GM10248 (cell line): Measurements from ENCODE around the gene FAAP24.
"Not testable (repeated sequence)": the region's sequence is repeated elsewhere in the genome, so short reads cannot be mapped to it uniquely, and the experiment has no call there.

Source experiments
- CTCF ChIA-PET: fragments of 300-600 bp; sonication (Branson Sonifier 250); formaldehyde crosslinking; extraction: SDS; loops from one replicate; lab custom pipeline; 2021; ENCODE audit warnings: antibody characterized with exemption; lab: Yijun Ruan, JAX
- POLR2A ChIA-PET: fragments of 350-650 bp; sonication (Branson Sonifier 250); formaldehyde crosslinking; extraction: SDS; loops from one replicate; lab custom pipeline; 2020; ENCODE audit warnings: antibody characterized with exemption; lab: Yijun Ruan, JAX
- DNase-seq: peaks from one replicate; pipeline ENCODE4 v3.0.0; 2012; ENCODE audit errors: extremely low spot score
- TF ChIP-seq, protein P1 (sequence below): IDR thresholded peaks from 2 replicates; pipeline ENCODE4 v1.5.1; 2012; ENCODE audit warnings: mild to moderate bottlenecking, low read depth; ENCODE audit errors: extremely low read depth, missing control alignments, control extremely low read depth

The FAAP24 gene

GRCh38 chr19:32936065-32936464, 36.0 kb upstream of the FAAP24 start:
- DNase-seq, result no peak
- TF ChIP-seq, protein P1, sequence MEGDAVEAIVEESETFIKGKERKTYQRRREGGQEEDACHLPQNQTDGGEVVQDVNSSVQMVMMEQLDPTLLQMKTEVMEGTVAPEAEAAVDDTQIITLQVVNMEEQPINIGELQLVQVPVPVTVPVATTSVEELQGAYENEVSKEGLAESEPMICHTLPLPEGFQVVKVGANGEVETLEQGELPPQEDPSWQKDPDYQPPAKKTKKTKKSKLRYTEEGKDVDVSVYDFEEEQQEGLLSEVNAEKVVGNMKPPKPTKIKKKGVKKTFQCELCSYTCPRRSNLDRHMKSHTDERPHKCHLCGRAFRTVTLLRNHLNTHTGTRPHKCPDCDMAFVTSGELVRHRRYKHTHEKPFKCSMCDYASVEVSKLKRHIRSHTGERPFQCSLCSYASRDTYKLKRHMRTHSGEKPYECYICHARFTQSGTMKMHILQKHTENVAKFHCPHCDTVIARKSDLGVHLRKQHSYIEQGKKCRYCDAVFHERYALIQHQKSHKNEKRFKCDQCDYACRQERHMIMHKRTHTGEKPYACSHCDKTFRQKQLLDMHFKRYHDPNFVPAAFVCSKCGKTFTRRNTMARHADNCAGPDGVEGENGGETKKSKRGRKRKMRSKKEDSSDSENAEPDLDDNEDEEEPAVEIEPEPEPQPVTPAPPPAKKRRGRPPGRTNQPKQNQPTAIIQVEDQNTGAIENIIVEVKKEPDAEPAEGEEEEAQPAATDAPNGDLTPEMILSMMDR, result no peak
- POLR2A ChIA-PET, result no interaction called here
- CTCF ChIA-PET, result no interaction called here

GRCh38 chr19:32941273-32941672, 30.8 kb upstream of the FAAP24 start:
- DNase-seq, CTCF ChIA-PET, POLR2A ChIA-PET: not testable (repeated sequence)

- DNase-seq, result no peak
- TF ChIP-seq, protein P1, result no peak
- POLR2A ChIA-PET, result interaction anchor here (0.7 kb wide), 1 partner anchor 9 kb away, joined by 6 read pairs; no protein-coding TSS in a partner anchor
- CTCF ChIA-PET, result interaction anchor here (0.8 to 1.2 kb wide), 2 partner anchors 14 to 15 kb away, joined by 3 read pairs; no protein-coding TSS in a partner anchor
Measured at GRCh38 chr19:32945260-32945659, 26.8 kb upstream of the FAAP24 start.

DNA sequence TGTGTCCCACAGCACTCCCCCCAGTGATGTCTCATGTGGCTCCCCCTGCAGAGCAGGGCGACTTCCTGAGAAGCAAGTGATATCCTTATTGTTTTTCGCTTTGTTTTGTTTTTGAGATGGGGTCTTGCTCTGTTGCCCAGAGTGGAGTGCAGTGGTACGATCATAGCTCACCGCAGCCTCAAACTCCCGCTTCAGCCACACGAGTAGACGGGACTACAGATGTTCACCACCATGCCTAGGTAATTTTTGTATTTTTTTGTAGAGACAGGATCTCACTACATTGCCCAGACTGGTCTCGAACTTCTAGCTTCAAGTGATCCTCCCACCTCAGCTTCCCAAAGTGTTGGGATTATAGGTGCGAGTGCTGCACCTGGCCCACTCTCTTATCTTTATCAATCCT, 5.3 kb upstream of the FAAP24 start:
- DNase-seq, result no peak
- TF ChIP-seq, protein P1, result no peak
- POLR2A ChIA-PET, result interaction anchor here (0.6 kb wide), 1 partner anchor 66 kb away, joined by 3 read pairs; no protein-coding TSS in a partner anchor
- CTCF ChIA-PET, result interaction anchor here (1.2 to 2.4 kb wide), 2 partner anchors 9 to 14 kb away, joined by 3 to 6 read pairs; no protein-coding TSS in a partner anchor

- ChIA-PET CTCF (no interaction called here), POLR2A (no interaction called here)
- TF ChIP-seq, protein P1, result no peak
- DNase-seq, result no peak
Measured at GRCh38 chr19:32969549-32969948, 2.5 kb upstream of the FAAP24 start.

DNA sequence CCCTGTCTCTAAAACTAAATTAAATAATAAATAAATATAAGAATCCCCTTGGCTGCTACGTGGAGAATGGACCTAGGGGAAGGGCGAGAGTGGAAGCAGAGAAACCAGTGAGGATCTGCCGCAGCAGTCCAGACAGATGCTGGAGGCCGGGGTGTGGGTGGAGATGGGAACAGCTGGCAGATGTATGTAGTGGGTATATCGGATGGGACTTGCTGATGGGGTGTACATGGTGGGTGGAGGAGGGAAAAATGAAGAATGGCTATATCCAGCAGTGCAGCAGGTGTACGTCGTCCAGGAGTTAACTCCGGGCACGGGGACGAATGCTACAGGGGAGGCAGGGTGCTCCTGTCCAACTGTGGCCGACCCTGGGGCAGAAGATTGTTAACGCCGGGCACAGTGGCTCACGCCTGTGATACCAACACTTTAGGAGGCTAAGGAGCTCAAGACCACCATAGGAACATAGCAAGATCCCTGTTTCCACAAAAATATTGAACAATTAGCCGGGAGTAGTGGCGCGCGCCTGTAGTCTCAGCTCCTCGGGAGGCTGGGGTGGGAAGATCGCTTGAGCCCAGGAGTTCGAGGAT, 938 bp upstream of the FAAP24 start:
- CTCF ChIA-PET, result interaction anchor here (1.6 kb wide), 1 partner anchor 9 kb away, joined by 4 read pairs; no protein-coding TSS in a partner anchor
- POLR2A ChIA-PET, result interaction anchor here (0.7 kb wide), 2 partner anchors 99 to 232 kb away, joined by 4 to 5 read pairs; no protein-coding TSS in a partner anchor
- DNase-seq, result no peak
- TF ChIP-seq, protein P1, result no peak

GRCh38 chr19:32976223-32976805, 4.3 kb downstream of the FAAP24 start:
- DNase-seq, result peak; percentile 57
- POLR2A ChIA-PET, result no interaction called here
- TF ChIP-seq, protein P1, result peak; percentile 66
- CTCF ChIA-PET, result interaction anchor here (0.9 to 2.1 kb wide), 15 partner anchors 9 to 432 kb away, joined by 3 to 14 read pairs (median 4); partner anchors contain the start of gene GPATCH1
